ENCODE measurements around the gene SRRM4.

Gene SRRM4

DNA sequence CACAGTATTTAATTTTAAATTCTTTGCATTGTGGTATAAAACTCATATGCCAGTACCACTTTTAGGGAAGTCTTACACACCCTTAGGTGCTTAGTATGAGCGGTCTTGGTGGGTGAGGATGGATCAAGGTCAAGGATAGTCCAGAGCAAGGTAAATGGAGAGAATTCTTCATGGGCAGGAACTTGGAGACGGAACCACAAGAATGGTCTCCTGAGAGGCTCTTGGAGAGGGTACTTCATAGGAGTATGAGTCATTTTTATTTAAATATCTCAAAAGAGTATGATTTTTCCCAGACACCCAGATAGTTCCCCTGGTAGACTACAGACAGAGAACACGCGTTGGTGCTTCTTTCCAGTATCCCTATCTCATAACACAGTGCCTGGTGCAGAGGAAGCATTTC lies 219.3 kb downstream of the SRRM4 start:
- H3K36me3 ChIP-seq (ENCODE audit: low read depth) = no peaks in the 10 kb centered on the region
- no peak for ATAC-seq (ENCODE audit: low read depth)
- no peaks in the 10 kb centered on the region for H3K27me3 ChIP-seq (ENCODE audit: insufficient read depth, poor library complexity, severe bottlenecking)
- no peak overlapping the region for H3K27ac ChIP-seq (ENCODE audit: poor library complexity, severe bottlenecking)
- no peak overlapping the region for H3K4me3 ChIP-seq (ENCODE audit: severe bottlenecking)
- H3K9me3 ChIP-seq (ENCODE audit: severe bottlenecking) = no peaks in the 10 kb centered on the region
- no peaks in the 10 kb centered on the region for H3K4me1 ChIP-seq (ENCODE audit: insufficient read depth, poor library complexity, severe bottlenecking)
- TF ChIP-seq, protein P1, sequence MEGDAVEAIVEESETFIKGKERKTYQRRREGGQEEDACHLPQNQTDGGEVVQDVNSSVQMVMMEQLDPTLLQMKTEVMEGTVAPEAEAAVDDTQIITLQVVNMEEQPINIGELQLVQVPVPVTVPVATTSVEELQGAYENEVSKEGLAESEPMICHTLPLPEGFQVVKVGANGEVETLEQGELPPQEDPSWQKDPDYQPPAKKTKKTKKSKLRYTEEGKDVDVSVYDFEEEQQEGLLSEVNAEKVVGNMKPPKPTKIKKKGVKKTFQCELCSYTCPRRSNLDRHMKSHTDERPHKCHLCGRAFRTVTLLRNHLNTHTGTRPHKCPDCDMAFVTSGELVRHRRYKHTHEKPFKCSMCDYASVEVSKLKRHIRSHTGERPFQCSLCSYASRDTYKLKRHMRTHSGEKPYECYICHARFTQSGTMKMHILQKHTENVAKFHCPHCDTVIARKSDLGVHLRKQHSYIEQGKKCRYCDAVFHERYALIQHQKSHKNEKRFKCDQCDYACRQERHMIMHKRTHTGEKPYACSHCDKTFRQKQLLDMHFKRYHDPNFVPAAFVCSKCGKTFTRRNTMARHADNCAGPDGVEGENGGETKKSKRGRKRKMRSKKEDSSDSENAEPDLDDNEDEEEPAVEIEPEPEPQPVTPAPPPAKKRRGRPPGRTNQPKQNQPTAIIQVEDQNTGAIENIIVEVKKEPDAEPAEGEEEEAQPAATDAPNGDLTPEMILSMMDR (IDR thresholded peaks at IDR 0.05; ENCODE audit: poor library complexity, severe bottlenecking) = no peak
- no peak for DNase-seq (ENCODE audit: low spot score)

DNA sequence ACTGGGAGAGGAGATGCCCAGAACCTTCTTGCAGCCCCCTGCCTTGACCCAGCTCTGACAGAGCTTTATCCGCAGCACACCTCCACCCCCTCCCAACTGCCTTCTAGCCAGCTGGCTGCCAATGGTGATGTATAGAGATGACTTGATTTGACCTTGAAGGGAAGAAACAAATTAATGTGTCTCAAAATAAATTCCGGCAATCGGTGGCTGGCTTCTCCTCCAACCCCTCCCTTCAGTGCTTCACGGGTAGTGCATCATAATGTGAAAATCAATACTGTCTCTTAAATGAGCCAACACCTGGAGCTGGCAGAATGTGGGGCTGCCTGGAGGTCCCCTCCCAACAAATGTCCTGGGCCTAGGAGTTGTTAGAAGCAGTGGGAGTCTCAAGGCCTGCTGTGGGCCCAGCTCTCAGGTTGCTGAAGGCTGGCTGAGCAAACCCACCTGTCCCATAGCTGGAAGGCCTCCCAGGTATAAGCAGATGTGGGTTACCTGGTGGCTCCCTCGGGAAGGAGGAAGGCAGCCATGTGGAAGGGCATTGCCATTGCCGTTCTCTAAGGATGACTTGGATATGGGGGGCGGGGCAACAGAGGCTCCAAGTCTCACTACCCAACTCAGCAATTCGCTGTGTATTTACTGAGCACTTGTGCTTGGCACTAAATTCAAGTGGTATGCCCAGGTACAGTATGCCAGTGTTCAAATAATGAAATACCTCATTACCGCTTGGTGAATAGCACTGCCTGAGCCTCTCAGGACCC lies 220.6 kb downstream of the SRRM4 start:
- H3K27me3 ChIP-seq (ENCODE audit: insufficient read depth, poor library complexity, severe bottlenecking) = no peaks in the 10 kb centered on the region
- H3K9me3 ChIP-seq (ENCODE audit: severe bottlenecking) = no peaks in the 10 kb centered on the region
- H3K4me3 ChIP-seq (ENCODE audit: severe bottlenecking) = no peak overlapping the region
- no peaks in the 10 kb centered on the region for H3K36me3 ChIP-seq (ENCODE audit: low read depth)
- H3K4me1 ChIP-seq (ENCODE audit: insufficient read depth, poor library complexity, severe bottlenecking) = no peaks in the 10 kb centered on the region
- DNase-seq (ENCODE audit: low spot score) (no peak), ATAC-seq (ENCODE audit: low read depth) (no peak)
- TF ChIP-seq, protein P1 (IDR thresholded peaks at IDR 0.05; ENCODE audit: poor library complexity, severe bottlenecking) = no peak
- no peak overlapping the region for H3K27ac ChIP-seq (ENCODE audit: poor library complexity, severe bottlenecking)

DNA sequence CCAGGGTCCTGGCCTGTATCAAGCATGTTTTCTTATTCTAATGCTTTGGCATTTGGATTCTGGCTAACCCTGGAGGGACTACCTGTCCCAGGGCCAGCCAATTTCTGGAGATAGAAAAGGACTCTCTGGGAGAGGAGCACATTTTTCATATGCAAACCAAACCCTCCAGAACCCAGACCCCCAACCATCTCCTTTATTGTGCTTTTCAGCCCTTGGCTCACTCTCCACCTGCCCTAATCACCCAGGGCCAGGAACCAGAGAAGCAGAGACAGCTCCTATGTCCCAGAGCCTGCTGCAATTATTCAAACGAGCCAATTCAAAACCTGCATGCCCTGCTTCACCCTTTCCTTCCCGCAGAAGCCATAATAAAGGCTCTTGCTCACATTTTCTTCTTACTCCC lies 221.2 kb downstream of the SRRM4 start:
- no peak overlapping the region for H3K27ac ChIP-seq (ENCODE audit: poor library complexity, severe bottlenecking)
- TF ChIP-seq, protein P1 (IDR thresholded peaks at IDR 0.05; ENCODE audit: poor library complexity, severe bottlenecking) = no peak
- no peak for ATAC-seq (ENCODE audit: low read depth)
- no peaks in the 10 kb centered on the region for H3K4me1 ChIP-seq (ENCODE audit: insufficient read depth, poor library complexity, severe bottlenecking)
- DNase-seq (ENCODE audit: low spot score) = no peak
- no peaks in the 10 kb centered on the region for H3K9me3 ChIP-seq (ENCODE audit: severe bottlenecking)
- no peaks in the 10 kb centered on the region for H3K36me3 ChIP-seq (ENCODE audit: low read depth)
- H3K4me3 ChIP-seq (ENCODE audit: severe bottlenecking) = no peak overlapping the region
- no peaks in the 10 kb centered on the region for H3K27me3 ChIP-seq (ENCODE audit: insufficient read depth, poor library complexity, severe bottlenecking)

DNA sequence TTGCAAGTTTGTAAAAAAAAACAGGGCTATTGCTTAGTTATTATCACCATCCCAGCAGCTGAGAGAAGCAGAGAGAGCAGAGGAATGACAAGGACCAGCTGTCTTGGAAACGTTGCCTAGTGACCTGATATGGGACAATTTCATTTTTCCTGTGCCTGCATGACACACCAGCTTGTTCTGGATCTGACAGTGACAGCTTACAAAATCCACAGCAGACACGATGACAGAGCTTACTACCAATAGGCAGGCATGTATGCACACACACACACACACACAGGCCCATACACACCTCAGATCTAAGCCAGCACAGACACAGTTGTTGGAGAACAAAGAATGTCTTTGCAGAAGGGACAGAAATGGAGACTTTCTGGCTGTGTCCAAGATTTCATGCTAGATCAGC lies 222.8 kb downstream of the SRRM4 start:
- Histone ChIP-seq H3K36me3 (ENCODE audit: low read depth) (no peaks in the 10 kb centered on the region), H3K27me3 (ENCODE audit: insufficient read depth, poor library complexity, severe bottlenecking) (no peaks in the 10 kb centered on the region), H3K4me1 (ENCODE audit: insufficient read depth, poor library complexity, severe bottlenecking) (no peaks in the 10 kb centered on the region), H3K27ac (ENCODE audit: poor library complexity, severe bottlenecking) (no peak overlapping the region), H3K9me3 (ENCODE audit: severe bottlenecking) (no peaks in the 10 kb centered on the region), H3K4me3 (ENCODE audit: severe bottlenecking) (no peak overlapping the region)
- TF ChIP-seq, protein P1 (IDR thresholded peaks at IDR 0.05; ENCODE audit: poor library complexity, severe bottlenecking) = no peak
- DNase-seq (ENCODE audit: low spot score) (no peak), ATAC-seq (ENCODE audit: low read depth) (no peak)

DNA sequence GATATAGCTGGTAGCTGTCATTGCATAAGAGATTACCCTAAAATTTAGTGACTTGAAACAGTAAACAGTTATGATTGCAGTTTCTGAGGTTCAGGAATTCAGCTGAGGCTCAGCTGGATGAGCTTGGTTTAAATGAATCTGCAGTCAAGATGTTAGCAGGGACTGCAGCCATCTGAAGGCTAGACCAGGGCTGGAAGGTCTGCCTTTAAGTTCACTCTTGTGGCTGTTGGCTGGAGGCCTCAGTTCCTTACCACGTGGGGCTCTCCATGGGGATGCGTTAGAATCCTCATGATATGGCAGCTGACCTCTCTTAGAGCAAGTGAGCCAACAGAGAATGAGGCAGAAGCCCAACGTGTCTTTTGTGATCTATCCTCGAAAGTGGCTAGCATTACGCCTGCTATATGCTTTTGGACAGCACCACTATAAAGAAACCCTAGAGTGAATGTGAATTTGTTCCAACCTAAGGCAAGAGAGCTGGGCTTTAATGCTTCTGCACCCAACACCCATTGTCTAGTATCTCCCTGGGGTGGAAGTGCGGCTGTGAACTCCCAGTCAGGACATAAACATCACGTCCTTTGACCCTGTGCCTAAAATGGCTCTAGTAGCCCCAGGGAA lies 223.4 kb downstream of the SRRM4 start:
- no peaks in the 10 kb centered on the region for H3K27me3 ChIP-seq (ENCODE audit: insufficient read depth, poor library complexity, severe bottlenecking)
- ATAC-seq (ENCODE audit: low read depth) (no peak), DNase-seq (ENCODE audit: low spot score) (no peak)
- no peak overlapping the region for H3K27ac ChIP-seq (ENCODE audit: poor library complexity, severe bottlenecking)
- H3K9me3 ChIP-seq (ENCODE audit: severe bottlenecking) = no peaks in the 10 kb centered on the region
- no peak overlapping the region for H3K4me3 ChIP-seq (ENCODE audit: severe bottlenecking)
- no peaks in the 10 kb centered on the region for H3K4me1 ChIP-seq (ENCODE audit: insufficient read depth, poor library complexity, severe bottlenecking)
- TF ChIP-seq, protein P1 (IDR thresholded peaks at IDR 0.05; ENCODE audit: poor library complexity, severe bottlenecking) = no peak
- no peaks in the 10 kb centered on the region for H3K36me3 ChIP-seq (ENCODE audit: low read depth)
